GM06990 (cell line): ENCODE results near the gene INMT.

Source experiments
- DNase-seq: peaks from one replicate; pipeline ENCODE4 v3.0.0-alpha.2; 2011; ENCODE audit not compliant: insufficient read length; ENCODE audit errors: extremely low read depth
- H3K27me3 ChIP-seq: replicated peaks from 2 replicates; pipeline ENCODE4 v1.6.0; 2011; ENCODE audit warnings: low read length; ENCODE audit not compliant: control insufficient read depth, insufficient read depth
- H3K36me3 ChIP-seq: 2 replicates; pipeline ENCODE4 v1.5.1; 2011; ENCODE audit warnings: low read length; ENCODE audit not compliant: control insufficient read depth, insufficient read depth
- H3K4me3 ChIP-seq: replicated peaks from 2 replicates; pipeline ENCODE4 v1.5.1; 2011; ENCODE audit warnings: low read depth, mild to moderate bottlenecking, control low read depth, low read length
- CTCF ChIP-seq: IDR thresholded peaks from 2 replicates; pipeline ENCODE4 v1.5.1; 2011; ENCODE audit warnings: low read length, control low read depth, mild to moderate bottlenecking, inconsistent platforms; ENCODE audit not compliant: insufficient read depth, poor library complexity, severe bottlenecking

The INMT gene

GRCh38 chr7:30802812-30803211 is 50.9 kb downstream of the INMT start:
- no peak overlapping the region for H3K4me3 ChIP-seq
- TF ChIP-seq CTCF, result no peak
- no peaks in the 10 kb centered on the region for H3K27me3 ChIP-seq

GRCh38 chr7:30804078-30804661 is 52.2 kb downstream of the INMT start:
- no peak for DNase-seq

More at GRCh38 chr7:30802812-30803211, 50.9 kb downstream of the INMT start:
- no peak for DNase-seq
- H3K36me3 ChIP-seq, result no peaks in the 10 kb centered on the region

GRCh38 chr7:30805081-30805691 is 53.3 kb downstream of the INMT start:
- Histone ChIP-seq H3K27me3 (no peaks in the 10 kb centered on the region), H3K4me3 (no peak overlapping the region)
- no peak for TF ChIP-seq CTCF

More at GRCh38 chr7:30804078-30804661, 52.2 kb downstream of the INMT start:
- H3K4me3 ChIP-seq, result no peak overlapping the region
- H3K36me3 ChIP-seq, result no peaks in the 10 kb centered on the region
- no peak for TF ChIP-seq CTCF
- H3K27me3 ChIP-seq, result no peaks in the 10 kb centered on the region

DNA sequence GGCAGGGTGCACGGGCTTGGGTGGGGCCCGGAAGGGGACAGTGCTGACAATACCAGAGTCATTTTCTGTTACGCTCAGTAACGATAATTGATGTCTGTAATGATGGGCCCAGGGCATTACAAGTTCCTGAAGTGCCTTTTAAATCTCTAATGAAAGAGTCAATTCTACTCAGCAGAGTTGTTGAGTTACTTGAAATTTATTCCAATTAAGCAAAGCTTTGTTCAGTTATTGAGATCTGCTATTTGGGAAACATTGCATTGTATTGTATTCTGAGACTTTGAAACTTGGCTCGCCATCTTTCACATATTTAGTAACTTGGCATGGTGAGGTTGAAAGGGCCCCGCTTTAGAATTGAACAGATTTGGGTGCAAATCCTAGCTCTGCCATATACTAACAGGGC is 54.0 kb downstream of the INMT start:
- no peak for TF ChIP-seq CTCF
- no peak for DNase-seq
- H3K4me3 ChIP-seq, result no peak overlapping the region
- H3K27me3 ChIP-seq, result no peaks in the 10 kb centered on the region
- H3K36me3 ChIP-seq, result no peaks in the 10 kb centered on the region

More at GRCh38 chr7:30805081-30805691, 53.3 kb downstream of the INMT start:
- DNase-seq, result no peak
- no peaks in the 10 kb centered on the region for H3K36me3 ChIP-seq
